ENCODE data around the gene ANKS4B. TPM values are rescaled to one million over a fixed set of nuclear protein-coding genes. Genes with fewer than 3 reads are reported as not detected.

The ANKS4B gene
- total RNA-seq, 1 experiment from 2014 or later: 0.09 TPM

DNA sequence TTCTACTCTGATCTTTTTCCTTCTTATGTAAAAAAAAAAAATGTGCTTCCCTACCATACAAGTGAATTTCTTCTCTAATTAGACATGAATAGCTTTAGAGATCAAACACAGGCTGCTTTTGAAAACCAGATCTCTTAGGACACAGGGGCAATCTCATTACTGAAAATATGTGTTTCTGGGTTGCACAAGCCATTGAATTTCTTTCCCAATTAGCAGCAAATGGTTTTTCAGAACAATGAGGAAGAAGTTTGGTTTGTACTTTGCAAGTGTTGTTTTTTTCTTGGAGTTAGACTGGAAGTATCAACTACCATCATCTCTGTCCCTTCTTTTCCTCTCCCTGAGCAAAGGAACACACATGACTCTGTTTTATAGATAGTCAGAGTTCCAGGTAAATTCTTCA, 5.6 kb upstream of the ANKS4B start:
- no peak for DNase-seq
- no peak overlapping the region for H3K4me3 Mint-ChIP-seq
- no peaks in the 10 kb centered on the region for H3K79me2 ChIP-seq (ENCODE audit: insufficient read depth, low read length)
- peaks cover 13% of the 10 kb centered on the region for H3K27me3 Mint-ChIP-seq (ENCODE audit: low read depth)
- no peak overlapping the region; a peak in 1 of 7 replicates for H3K27ac Mint-ChIP-seq
- H3K4ac ChIP-seq (ENCODE audit: low read depth, low read length): no peak overlapping the region
- H3K23ac ChIP-seq (ENCODE audit: insufficient read length, low read depth, low read length): no peak overlapping the region
- H2BK15ac ChIP-seq (ENCODE audit: low read depth, low read length): no peak overlapping the region
- H2BK12ac ChIP-seq (ENCODE audit: insufficient read length, low read depth, low read length): no peak overlapping the region
- no peaks in the 10 kb centered on the region for H4K20me1 ChIP-seq (ENCODE audit: control insufficient read depth, insufficient read depth, insufficient read length)
- H3K79me1 ChIP-seq (ENCODE audit: insufficient read depth, low read depth, low read length, poor library complexity, severe bottlenecking): no peaks in the 10 kb centered on the region
- no peak overlapping the region for H2BK20ac ChIP-seq (ENCODE audit: low read depth, low read length, poor library complexity, severe bottlenecking)
- H2BK120ac ChIP-seq (ENCODE audit: low read depth, low read length, poor library complexity, severe bottlenecking): no peak overlapping the region
- H3K4me2 ChIP-seq (ENCODE audit: insufficient read depth, insufficient read length, low read length): no peak overlapping the region
- H3K9me3 ChIP-seq (ENCODE audit: control insufficient read depth, low read depth, low read length): no peaks in the 10 kb centered on the region
- H4K8ac ChIP-seq (replicated peaks; ENCODE audit: insufficient read length, low read depth, low read length): no peak overlapping the region
- H2BK5ac ChIP-seq (ENCODE audit: insufficient read length, low read length): no peak overlapping the region
- no peak overlapping the region for H4K5ac ChIP-seq (ENCODE audit: insufficient read length, low read depth, low read length)
- no peaks in the 10 kb centered on the region for H3K23me2 ChIP-seq (ENCODE audit: insufficient read length, low read depth, low read length, poor library complexity, severe bottlenecking)
- no peak overlapping the region for H3K56ac ChIP-seq (ENCODE audit: insufficient read length, low read depth, low read length)
- no peak overlapping the region for H3T11ph ChIP-seq (ENCODE audit: low read length)
- H3K9me3 Mint-ChIP-seq: no peaks in the 10 kb centered on the region
- H2AFZ ChIP-seq (ENCODE audit: low read length): no peak overlapping the region
- H3K18ac ChIP-seq (ENCODE audit: insufficient read length, low read depth, low read length): no peak overlapping the region
- no peak overlapping the region for H3K9ac ChIP-seq (ENCODE audit: extremely low read depth, insufficient read length, low read length)
- H3K27me3 ChIP-seq (ENCODE audit: insufficient read depth, low read length): no peaks in the 10 kb centered on the region
- peaks cover 6% of the 10 kb centered on the region for H3K4me1 ChIP-seq (ENCODE audit: insufficient read depth, low read length)
- no peak overlapping the region for H2AK5ac ChIP-seq (ENCODE audit: insufficient read length, low read length)
- no peak for TF ChIP-seq CTCF (conservative IDR thresholded peaks at IDR 0.05)
- no peak overlapping the region for H3K27ac ChIP-seq (ENCODE audit: insufficient read length, low read depth, low read length)
- H3K36me3 Mint-ChIP-seq (ENCODE audit: insufficient read depth in 1 of 3, low read depth in 3 of 3): no peaks in the 10 kb centered on the region
- no peak overlapping the region for H3K14ac ChIP-seq (ENCODE audit: insufficient read depth, low read length)
- peaks cover 16 to 21% of the 10 kb centered on the region in 2 experiments for H3K4me1 Mint-ChIP-seq
- H4K91ac ChIP-seq (ENCODE audit: insufficient read length, low read depth, low read length): no peak overlapping the region
